HepG2 (cell line): ENCODE measurements around the gene LARP4. TPM values are rescaled to one million over a fixed set of nuclear protein-coding genes. Genes with fewer than 3 reads are reported as not detected.

Experiments used
- HOXA9 ChIP-seq: sonication (generic); formaldehyde crosslinking; IDR thresholded peaks from 2 replicates; pipeline ENCODE4 v1.8.1; 2022; ENCODE audit warnings: missing genetic modification reagents, mild to moderate bottlenecking, moderate library complexity, borderline replicate concordance
- JDP2 ChIP-seq: sonication (generic); formaldehyde crosslinking; IDR thresholded peaks from 2 replicates; pipeline ENCODE4 v1.8.1; 2022; ENCODE audit warnings: missing genetic modification reagents, borderline replicate concordance
- KAT7 ChIP-seq: IDR thresholded peaks from 2 replicates; pipeline ENCODE4 v1.6.1; 2018; ENCODE audit warnings: borderline replicate concordance, missing compliant biosample characterization
- KDM3A ChIP-seq: IDR thresholded peaks from 2 replicates; pipeline ENCODE4 v1.6.1; 2018; ENCODE audit warnings: low read depth, missing compliant biosample characterization
- MTA3 ChIP-seq: sonication (generic); formaldehyde crosslinking; IDR thresholded peaks from 2 replicates; pipeline ENCODE4 v1.4.0; 2020; ENCODE audit warnings: missing genetic modification reagents
- NFKBIZ ChIP-seq: IDR thresholded peaks from 2 replicates; pipeline ENCODE4 v1.6.1; 2018; ENCODE audit warnings: missing genetic modification reagents, missing compliant biosample characterization
- NR1H2 ChIP-seq: sonication (generic); formaldehyde crosslinking; IDR thresholded peaks from 2 replicates; pipeline ENCODE4 v1.8.1; 2022; ENCODE audit warnings: low read depth, missing genetic modification reagents, borderline replicate concordance
- PHF5A ChIP-seq: IDR thresholded peaks from one replicate; pipeline ENCODE4 v1.6.1; 2018; ENCODE audit warnings: low read depth, missing genetic modification reagents; ENCODE audit not compliant: unreplicated experiment
- REL ChIP-seq: sonication (generic); formaldehyde crosslinking; conservative IDR thresholded peaks from 2 replicates; pipeline ENCODE4 v1.8.0; 2022; ENCODE audit warnings: mild to moderate bottlenecking, missing genetic modification reagents, moderate library complexity
- SCMH1 ChIP-seq: sonication (generic); formaldehyde crosslinking; IDR thresholded peaks from 2 replicates; pipeline ENCODE4 v1.9.0; 2021; ENCODE audit warnings: missing genetic modification reagents, mild to moderate bottlenecking, borderline replicate concordance
- SP5 ChIP-seq: IDR thresholded peaks from 2 replicates; pipeline ENCODE4 v1.6.1; 2016; ENCODE audit warnings: low read depth, borderline replicate concordance
- TGIF2 ChIP-seq: IDR thresholded peaks from 2 replicates; pipeline ENCODE4 v1.6.1; 2016; ENCODE audit warnings: control low read depth, missing compliant biosample characterization
- ZFP82 ChIP-seq: sonication (generic); formaldehyde crosslinking; IDR thresholded peaks from 2 replicates; pipeline ENCODE4 v1.5.1; 2020; ENCODE audit warnings: mild to moderate bottlenecking, missing genetic modification reagents, borderline replicate concordance
- ZNF672 ChIP-seq: sonication (generic); formaldehyde crosslinking; IDR thresholded peaks from 2 replicates; pipeline ENCODE4 v1.8.1; 2022; ENCODE audit warnings: missing genetic modification reagents
- ZNF7 ChIP-seq: IDR thresholded peaks from 2 replicates; pipeline ENCODE4 v1.6.1; 2016; ENCODE audit warnings: missing biosample characterization, missing genetic modification reagents
- ZSCAN21 ChIP-seq: sonication (generic); formaldehyde crosslinking; IDR thresholded peaks from 2 replicates; pipeline ENCODE4 v1.8.0; 2022; ENCODE audit warnings: mild to moderate bottlenecking, missing genetic modification reagents, moderate library complexity, borderline replicate concordance
- polyA plus RNA-seq, 8 experiments: library from polyadenylated mRNA; depleted of rRNA in 3 of 8; stranded (reverse) in 7 of 8; unstranded in 1 of 8; fragments of >200 nt; fragmentation: Illumina TruSeq in 4 of 8; extraction: Trizol in 4 of 8; gene quantifications; 2 replicates each; pipeline versions ENCODE4 v1.2.1 to v1.2.3, GENCODE V29; 2011 to 2016; ENCODE audit warnings: low read depth in 4 of 8, missing spikeins in 1 of 8, mixed read lengths in 1 of 8; ENCODE audit not compliant: insufficient read depth in 1 of 8
- total RNA-seq, 5 experiments: library from RNA; depleted of rRNA; stranded (reverse); fragments of >200 nt; fragmentation: Illumina TruSeq; extraction: Trizol; gene quantifications; 2 replicates each; pipeline ENCODE4 v1.2.3, GENCODE V29; 2016; ENCODE audit warnings: low read depth in 1 of 5
- TF ChIP-seq, protein P1 (sequence below): fragments of 450-650 bp; IDR thresholded peaks from 2 replicates; pipeline ENCODE4 v1.6.1; 2016
- TF ChIP-seq, protein P2 (sequence below): sonication (generic); formaldehyde crosslinking; IDR thresholded peaks from 2 replicates; pipeline ENCODE4 v1.8.1; 2023; ENCODE audit warnings: mild to moderate bottlenecking, missing genetic modification reagents
- TF ChIP-seq, protein P3 (sequence below): sonication (generic); formaldehyde crosslinking; IDR thresholded peaks from 2 replicates; pipeline ENCODE4 v1.8.1; 2023; ENCODE audit warnings: mild to moderate bottlenecking, missing genetic modification reagents
- TF ChIP-seq, protein P4 (sequence below): sonication (generic); formaldehyde crosslinking; IDR thresholded peaks from 2 replicates; pipeline ENCODE4 v1.5.0; 2020; ENCODE audit warnings: missing genetic modification reagents
- TF ChIP-seq, protein P5 (sequence below): sonication (generic); formaldehyde crosslinking; IDR thresholded peaks from 2 replicates; pipeline ENCODE4 v1.4.0; 2020; ENCODE audit warnings: missing genetic modification reagents

The LARP4 gene
- total and polyA plus RNA-seq, 2 of the 13 experiments (the other 11 are each of a cell fraction or from before 2014, with no cell fraction given) = 16.4 to 42.7 TPM

DNA sequence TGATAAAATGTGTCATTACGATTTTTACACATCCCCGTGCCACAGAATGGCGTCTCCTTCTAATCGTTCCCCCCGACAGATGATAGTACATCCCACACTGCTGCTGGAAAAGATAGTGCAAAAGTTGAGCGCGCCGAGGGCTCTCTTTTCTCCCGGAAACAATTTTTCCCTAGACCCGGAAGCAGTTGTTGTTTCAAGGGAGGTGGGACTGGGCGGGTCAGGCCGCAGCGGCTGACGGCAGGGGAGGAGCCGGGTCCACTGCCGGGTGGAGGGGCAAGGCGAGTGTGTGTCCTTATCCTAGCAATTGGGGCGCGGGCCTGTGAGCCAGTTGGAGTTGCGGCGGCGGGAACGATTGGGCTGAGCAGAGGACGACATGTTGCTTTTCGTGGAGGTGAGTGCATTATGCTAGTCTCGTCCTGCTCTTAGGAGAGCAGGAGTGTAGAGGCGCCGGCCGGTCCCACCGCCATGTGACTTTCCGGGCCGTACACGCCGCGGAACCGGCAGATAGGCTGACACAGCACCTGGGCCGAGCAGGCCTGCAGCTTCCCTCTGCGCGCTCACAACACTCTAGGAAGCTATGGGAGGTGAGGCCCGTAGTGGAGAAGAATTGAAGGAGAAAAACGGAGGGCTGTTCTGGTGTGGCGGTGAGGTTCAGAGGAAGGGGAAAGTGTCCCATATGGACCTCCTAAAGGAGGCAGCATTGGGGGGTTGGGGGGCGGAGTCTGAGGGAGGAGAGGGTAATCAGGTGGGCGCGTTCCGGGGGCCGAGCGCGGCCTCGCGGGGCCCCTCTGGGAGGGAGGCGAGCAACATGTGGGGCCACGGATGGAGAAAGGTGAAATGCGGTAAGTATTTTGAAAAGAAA lies at the start of gene LARP4 (continued):
- TF ChIP-seq, protein P1, sequence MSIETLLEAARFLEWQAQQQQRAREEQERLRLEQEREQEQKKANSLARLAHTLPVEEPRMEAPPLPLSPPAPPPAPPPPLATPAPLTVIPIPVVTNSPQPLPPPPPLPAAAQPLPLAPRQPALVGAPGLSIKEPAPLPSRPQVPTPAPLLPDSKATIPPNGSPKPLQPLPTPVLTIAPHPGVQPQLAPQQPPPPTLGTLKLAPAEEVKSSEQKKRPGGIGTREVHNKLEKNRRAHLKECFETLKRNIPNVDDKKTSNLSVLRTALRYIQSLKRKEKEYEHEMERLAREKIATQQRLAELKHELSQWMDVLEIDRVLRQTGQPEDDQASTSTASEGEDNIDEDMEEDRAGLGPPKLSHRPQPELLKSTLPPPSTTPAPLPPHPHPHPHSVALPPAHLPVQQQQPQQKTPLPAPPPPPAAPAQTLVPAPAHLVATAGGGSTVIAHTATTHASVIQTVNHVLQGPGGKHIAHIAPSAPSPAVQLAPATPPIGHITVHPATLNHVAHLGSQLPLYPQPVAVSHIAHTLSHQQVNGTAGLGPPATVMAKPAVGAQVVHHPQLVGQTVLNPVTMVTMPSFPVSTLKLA = peak; percentile 62; the same call in 1 of the 2 replicates
- no peak for TF ChIP-seq ZNF672 (CRISPR knock-in tag)
- 0 out of 2 replicates have a peak, but pooled peaks have one; percentile 39 for TF ChIP-seq TGIF2
- TF ChIP-seq MTA3 = no peak
- no peak for TF ChIP-seq PHF5A (CRISPR knock-in tag)
- TF ChIP-seq, protein P2, sequence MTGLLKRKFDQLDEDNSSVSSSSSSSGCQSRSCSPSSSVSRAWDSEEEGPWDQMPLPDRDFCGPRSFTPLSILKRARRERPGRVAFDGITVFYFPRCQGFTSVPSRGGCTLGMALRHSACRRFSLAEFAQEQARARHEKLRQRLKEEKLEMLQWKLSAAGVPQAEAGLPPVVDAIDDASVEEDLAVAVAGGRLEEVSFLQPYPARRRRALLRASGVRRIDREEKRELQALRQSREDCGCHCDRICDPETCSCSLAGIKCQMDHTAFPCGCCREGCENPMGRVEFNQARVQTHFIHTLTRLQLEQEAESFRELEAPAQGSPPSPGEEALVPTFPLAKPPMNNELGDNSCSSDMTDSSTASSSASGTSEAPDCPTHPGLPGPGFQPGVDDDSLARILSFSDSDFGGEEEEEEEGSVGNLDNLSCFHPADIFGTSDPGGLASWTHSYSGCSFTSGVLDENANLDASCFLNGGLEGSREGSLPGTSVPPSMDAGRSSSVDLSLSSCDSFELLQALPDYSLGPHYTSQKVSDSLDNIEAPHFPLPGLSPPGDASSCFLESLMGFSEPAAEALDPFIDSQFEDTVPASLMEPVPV (CRISPR knock-in tag) = 0 out of 2 replicates have a peak, but pooled peaks have one; percentile 26
- TF ChIP-seq, protein P3, sequence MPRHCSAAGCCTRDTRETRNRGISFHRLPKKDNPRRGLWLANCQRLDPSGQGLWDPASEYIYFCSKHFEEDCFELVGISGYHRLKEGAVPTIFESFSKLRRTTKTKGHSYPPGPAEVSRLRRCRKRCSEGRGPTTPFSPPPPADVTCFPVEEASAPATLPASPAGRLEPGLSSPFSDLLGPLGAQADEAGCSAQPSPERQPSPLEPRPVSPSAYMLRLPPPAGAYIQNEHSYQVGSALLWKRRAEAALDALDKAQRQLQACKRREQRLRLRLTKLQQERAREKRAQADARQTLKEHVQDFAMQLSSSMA (CRISPR knock-in tag) = peak; percentile 39; the same call in 1 of the 2 replicates
- no peak for TF ChIP-seq HOXA9 (CRISPR knock-in tag)
- TF ChIP-seq ZFP82 (CRISPR knock-in tag) = peak; percentile 27; the same call in 1 of the 2 replicates
- no peak for TF ChIP-seq REL (CRISPR knock-in tag)
- no peak for TF ChIP-seq JDP2 (CRISPR knock-in tag)
- TF ChIP-seq NFKBIZ (CRISPR knock-in tag) = no peak
- TF ChIP-seq, protein P4, sequence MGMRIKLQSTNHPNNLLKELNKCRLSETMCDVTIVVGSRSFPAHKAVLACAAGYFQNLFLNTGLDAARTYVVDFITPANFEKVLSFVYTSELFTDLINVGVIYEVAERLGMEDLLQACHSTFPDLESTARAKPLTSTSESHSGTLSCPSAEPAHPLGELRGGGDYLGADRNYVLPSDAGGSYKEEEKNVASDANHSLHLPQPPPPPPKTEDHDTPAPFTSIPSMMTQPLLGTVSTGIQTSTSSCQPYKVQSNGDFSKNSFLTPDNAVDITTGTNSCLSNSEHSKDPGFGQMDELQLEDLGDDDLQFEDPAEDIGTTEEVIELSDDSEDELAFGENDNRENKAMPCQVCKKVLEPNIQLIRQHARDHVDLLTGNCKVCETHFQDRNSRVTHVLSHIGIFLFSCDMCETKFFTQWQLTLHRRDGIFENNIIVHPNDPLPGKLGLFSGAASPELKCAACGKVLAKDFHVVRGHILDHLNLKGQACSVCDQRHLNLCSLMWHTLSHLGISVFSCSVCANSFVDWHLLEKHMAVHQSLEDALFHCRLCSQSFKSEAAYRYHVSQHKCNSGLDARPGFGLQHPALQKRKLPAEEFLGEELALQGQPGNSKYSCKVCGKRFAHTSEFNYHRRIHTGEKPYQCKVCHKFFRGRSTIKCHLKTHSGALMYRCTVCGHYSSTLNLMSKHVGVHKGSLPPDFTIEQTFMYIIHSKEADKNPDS (CRISPR knock-in tag) = no peak
- TF ChIP-seq KDM3A (CRISPR knock-in tag) = no peak
- TF ChIP-seq SCMH1 (CRISPR knock-in tag) = no peak
- no peak for TF ChIP-seq ZSCAN21 (CRISPR knock-in tag)
- no peak; the same call in 1 of the 2 replicates for TF ChIP-seq NR1H2 (CRISPR knock-in tag)
- TF ChIP-seq, protein P5, sequence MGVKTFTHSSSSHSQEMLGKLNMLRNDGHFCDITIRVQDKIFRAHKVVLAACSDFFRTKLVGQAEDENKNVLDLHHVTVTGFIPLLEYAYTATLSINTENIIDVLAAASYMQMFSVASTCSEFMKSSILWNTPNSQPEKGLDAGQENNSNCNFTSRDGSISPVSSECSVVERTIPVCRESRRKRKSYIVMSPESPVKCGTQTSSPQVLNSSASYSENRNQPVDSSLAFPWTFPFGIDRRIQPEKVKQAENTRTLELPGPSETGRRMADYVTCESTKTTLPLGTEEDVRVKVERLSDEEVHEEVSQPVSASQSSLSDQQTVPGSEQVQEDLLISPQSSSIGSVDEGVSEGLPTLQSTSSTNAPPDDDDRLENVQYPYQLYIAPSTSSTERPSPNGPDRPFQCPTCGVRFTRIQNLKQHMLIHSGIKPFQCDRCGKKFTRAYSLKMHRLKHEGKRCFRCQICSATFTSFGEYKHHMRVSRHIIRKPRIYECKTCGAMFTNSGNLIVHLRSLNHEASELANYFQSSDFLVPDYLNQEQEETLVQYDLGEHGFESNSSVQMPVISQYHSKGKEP (CRISPR knock-in tag) = no peak
- TF ChIP-seq SP5 (CRISPR knock-in tag) = peak; percentile 83
- TF ChIP-seq ZNF7 (CRISPR knock-in tag) = no peak; the same call in 1 of the 2 replicates
- peak; percentile 30; the same call in 1 of the 2 replicates for TF ChIP-seq KAT7
